HCT116 (cell line): Measurements from ENCODE around the gene ZBTB7B. TPM values are rescaled to one million over a fixed set of nuclear protein-coding genes. Genes with fewer than 3 reads are reported as not detected.

Experiments
- ATAC-seq: fragments of 200-7000 bp; cut with Tn5 transposase; 2 replicates; pipeline ENCODE4 v1.9.1; 2020; ENCODE audit warnings: mild to moderate bottlenecking, moderate library complexity
- BruUV-seq: library from RNA; stranded (reverse); fragments of 400-500 nt; replicated peaks from 2 replicates; lab custom pipeline; 2021; lab: Mats Ljungman, UMichigan
- CTCF ChIA-PET: fragments of 300-600 bp; sonication (Branson Sonifier 250); formaldehyde crosslinking; loops from one replicate; lab custom pipeline; 2021; ENCODE audit warnings: antibody characterized with exemption; lab: Charles Lee
- POLR2A ChIA-PET: fragments of 300-600, 350-600 bp; sonication (Branson Sonifier 250); formaldehyde crosslinking; loops from one replicate; lab custom pipeline; 2021; ENCODE audit warnings: antibody characterized with exemption; lab: Charles Lee
- RAD21 ChIA-PET, 2 experiments: fragments of 300-600 bp; sonication (Branson Sonifier 250); formaldehyde crosslinking; loops; one replicate each; lab custom pipeline; 2023; ENCODE audit warnings: low total read pairs in 2 of 2; ENCODE audit not compliant: uncharacterized antibody in 2 of 2, unreplicated experiment in 2 of 2, low non-redundant PET in 1 of 2; lab: Charles Lee
- DNase-seq: peaks from one replicate; pipeline ENCODE4 v3.0.0-alpha.2; 2010; ENCODE audit warnings: low read depth, low spot score
- H2AFZ ChIP-seq: fragments of 200-600 bp; shearing (Covaris generic), sonication (generic); 2 replicates; pipeline ENCODE4 v1.6.1; 2017; ENCODE audit warnings: low read depth, mixed run types, mixed read lengths, antibody characterized with exemption, low read length; ENCODE audit not compliant: poor library complexity, severe bottlenecking
- H3K27ac ChIP-seq: 2 replicates; pipeline ENCODE4 v1.5.1; 2012; ENCODE audit warnings: low read depth, low read length
- H3K27me3 ChIP-seq: fragments of 200-600 bp; sonication (generic); 2 replicates; pipeline ENCODE4 v1.6.1; 2016; ENCODE audit warnings: mixed run types, low read length, mixed read lengths; ENCODE audit not compliant: insufficient read depth
- H3K36me3 ChIP-seq, 2 experiments: fragments of 200-500 bp in 1 of 2; fragments of 200-600 bp in 1 of 2; sonication (Bioruptor generic) in 1 of 2; sonication (generic) in 1 of 2; 2 replicates each; pipeline versions ENCODE4 v1.5.1 to v1.6.1; 2014 to 2016; ENCODE audit warnings: low read length in 2 of 2, inconsistent platforms in 1 of 2, mixed read lengths in 1 of 2, mixed run types in 1 of 2; ENCODE audit not compliant: insufficient read depth in 2 of 2, control insufficient read depth in 1 of 2
- H3K4me1 ChIP-seq, 2 experiments: fragments of 200-600 bp in 1 of 2; sonication (generic) in 1 of 2; 2 replicates each; pipeline versions ENCODE4 v1.5.1 to v1.6.1; 2012 to 2017; ENCODE audit warnings: low read length in 2 of 2, inconsistent platforms in 1 of 2, mild to moderate bottlenecking in 1 of 2, mixed read lengths in 1 of 2, mixed run types in 1 of 2, moderate library complexity in 1 of 2; ENCODE audit not compliant: insufficient read depth in 2 of 2, control insufficient read depth in 1 of 2
- H3K4me2 ChIP-seq: fragments of 200-600 bp; sonication (generic); 2 replicates; pipeline ENCODE4 v1.6.1; 2017; ENCODE audit warnings: mixed run types, low read length, mixed read lengths
- H3K4me3 ChIP-seq, 2 experiments: fragments of 200-600 bp in 1 of 2; sonication (generic) in 1 of 2; replicated peaks in 1 of 2; 2 replicates each; pipeline ENCODE4 v1.5.1; 2011 to 2016; ENCODE audit warnings: low read length in 2 of 2, control low read depth in 1 of 2, low read depth in 1 of 2, mild to moderate bottlenecking in 1 of 2, mixed read lengths in 1 of 2, mixed run types in 1 of 2
- H3K79me2 ChIP-seq: fragments of 200-600 bp; sonication (generic); 2 replicates; pipeline ENCODE4 v1.6.1; 2017; ENCODE audit warnings: mild to moderate bottlenecking, mixed run types, low read length, moderate library complexity, mixed read lengths; ENCODE audit not compliant: insufficient read depth
- H3K9ac ChIP-seq: fragments of 200-600 bp; sonication (generic); 2 replicates; pipeline ENCODE4 v1.6.1; 2016; ENCODE audit warnings: low read length, mixed read lengths
- H3K9me2 ChIP-seq: fragments of 200-600 bp; sonication (generic), shearing (Covaris generic); 2 replicates; pipeline ENCODE4 v1.6.1; 2017; ENCODE audit warnings: mixed run types, mild to moderate bottlenecking, moderate library complexity; ENCODE audit not compliant: insufficient read depth
- H3K9me3 ChIP-seq, 2 experiments: fragments of 200-500 bp in 1 of 2; fragments of 200-600 bp in 1 of 2; sonication (Bioruptor generic) in 1 of 2; sonication (generic) in 1 of 2; 2 replicates each; pipeline ENCODE4 v1.6.1; 2014 to 2017; ENCODE audit warnings: low read length in 2 of 2, mixed read lengths in 2 of 2, inconsistent platforms in 1 of 2, low read depth in 1 of 2, mild to moderate bottlenecking in 1 of 2, mixed run types in 1 of 2, moderate library complexity in 1 of 2; ENCODE audit not compliant: control insufficient read depth in 1 of 2, insufficient read depth in 1 of 2
- H4K20me1 ChIP-seq: fragments of 200-600 bp; sonication (generic), shearing (Covaris generic); 2 replicates; pipeline ENCODE4 v1.6.1; 2017; ENCODE audit warnings: mixed run types, mild to moderate bottlenecking, moderate library complexity; ENCODE audit not compliant: insufficient read depth
- RAD21 ChIP-seq: IDR thresholded peaks from 2 replicates; pipeline ENCODE4 v1.6.1; 2012; ENCODE audit warnings: low read depth, mild to moderate bottlenecking
- TCF7L2 ChIP-seq: IDR thresholded peaks from 2 replicates; pipeline ENCODE4 v1.7.0; 2011; ENCODE audit warnings: borderline replicate concordance, inconsistent platforms; ENCODE audit not compliant: insufficient read depth, insufficient read length; ENCODE audit errors: extremely low read depth
- YY1 ChIP-seq: IDR thresholded peaks from 2 replicates; pipeline ENCODE4 v1.6.1; 2011; ENCODE audit warnings: low read length, low read depth, moderate library complexity, mild to moderate bottlenecking; ENCODE audit not compliant: insufficient replicate concordance; ENCODE audit errors: extremely low read depth
- ZNF274 ChIP-seq: fragments of 200-500 bp; sonication (Bioruptor generic); IDR thresholded peaks from 2 replicates; pipeline ENCODE4 v1.6.1; 2014; ENCODE audit warnings: mild to moderate bottlenecking, low read depth, low read length, inconsistent platforms
- intact Hi-C: fragments of 100-400 bp; cut with micrococcal nuclease; formaldehyde crosslinking; loops from 2 replicates; pipeline ENCODE4 v1.10.0; 2022
- microRNA-seq: library from miRNA; unstranded; fragments of <30 nt; microRNA quantifications from one replicate; pipeline ENCODE4, GENCODE V29; 2016; ENCODE audit warnings: borderline number of aligned reads
- total RNA-seq: library from RNA; stranded (reverse); gene quantifications from one replicate; pipeline ENCODE4 v1.2.1, GENCODE V29; 2021; ENCODE audit not compliant: unreplicated experiment
- TF ChIP-seq, protein P1 (sequence below): IDR thresholded peaks from 2 replicates; pipeline ENCODE4 v1.6.1; 2012
- TF ChIP-seq, protein P2 (sequence below): IDR thresholded peaks from 2 replicates; pipeline ENCODE4 v1.6.1; 2012; ENCODE audit warnings: low read depth

The ZBTB7B gene
- total RNA-seq, 1 experiment from 2014 or later = 57.0 TPM

DNA sequence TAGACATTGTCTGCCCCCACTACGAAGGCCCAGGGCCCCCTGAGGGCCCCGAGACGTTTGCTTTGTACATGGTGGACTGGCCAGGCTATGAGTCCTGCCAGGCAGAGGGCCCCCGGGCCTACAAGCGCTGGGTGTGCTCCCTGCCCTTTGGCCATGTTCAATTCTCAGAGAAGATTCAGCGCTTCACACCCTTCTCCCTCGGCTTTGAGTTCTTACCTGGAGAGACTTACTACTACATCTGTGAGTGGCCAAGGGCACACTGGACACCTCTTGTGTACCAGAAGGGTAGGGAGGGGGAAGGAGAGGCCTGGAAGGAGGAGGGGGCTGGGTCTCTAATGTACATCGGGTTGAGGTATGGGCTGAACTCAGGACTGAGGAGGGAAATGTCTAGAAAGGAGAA lies 64.2 kb downstream of the ZBTB7B start:
- Histone ChIP-seq H3K9me3 (no peaks in the 10 kb centered on the region), H4K20me1 (no peaks in the 10 kb centered on the region), H3K4me1 (peaks cover 30 to 50% of the 10 kb centered on the region in 2 experiments), H2AFZ (no peak overlapping the region), H3K27ac (no peak overlapping the region), H3K9ac (no peak overlapping the region), H3K27me3 (no peaks in the 10 kb centered on the region), H3K9me2 (no peaks in the 10 kb centered on the region), H3K79me2 (0 out of 2 replicates have a peak, but pooled peaks cover 5% of the 10 kb centered on the region), H3K4me3 (no peak overlapping the region), H3K4me2 (no peak overlapping the region), H3K36me3 (peaks cover 0 to 13% of the 10 kb centered on the region in 2 experiments; a peak in 2 of 4 replicates)
- ChIA-PET CTCF (interaction anchor here (6.7 kb wide), 1 partner anchor 19 kb away, joined by 44 read pairs; no protein-coding TSS in a partner anchor), POLR2A (interaction anchor here (1.4 kb wide), 1 partner anchor 18 kb away, joined by 3 read pairs; no protein-coding TSS in a partner anchor), RAD21 (no interaction called here)
- TF ChIP-seq, protein P1, sequence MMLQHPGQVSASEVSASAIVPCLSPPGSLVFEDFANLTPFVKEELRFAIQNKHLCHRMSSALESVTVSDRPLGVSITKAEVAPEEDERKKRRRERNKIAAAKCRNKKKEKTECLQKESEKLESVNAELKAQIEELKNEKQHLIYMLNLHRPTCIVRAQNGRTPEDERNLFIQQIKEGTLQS = no peak
- no peak for TF ChIP-seq YY1
- TF ChIP-seq RAD21 = no peak
- TF ChIP-seq, protein P2, sequence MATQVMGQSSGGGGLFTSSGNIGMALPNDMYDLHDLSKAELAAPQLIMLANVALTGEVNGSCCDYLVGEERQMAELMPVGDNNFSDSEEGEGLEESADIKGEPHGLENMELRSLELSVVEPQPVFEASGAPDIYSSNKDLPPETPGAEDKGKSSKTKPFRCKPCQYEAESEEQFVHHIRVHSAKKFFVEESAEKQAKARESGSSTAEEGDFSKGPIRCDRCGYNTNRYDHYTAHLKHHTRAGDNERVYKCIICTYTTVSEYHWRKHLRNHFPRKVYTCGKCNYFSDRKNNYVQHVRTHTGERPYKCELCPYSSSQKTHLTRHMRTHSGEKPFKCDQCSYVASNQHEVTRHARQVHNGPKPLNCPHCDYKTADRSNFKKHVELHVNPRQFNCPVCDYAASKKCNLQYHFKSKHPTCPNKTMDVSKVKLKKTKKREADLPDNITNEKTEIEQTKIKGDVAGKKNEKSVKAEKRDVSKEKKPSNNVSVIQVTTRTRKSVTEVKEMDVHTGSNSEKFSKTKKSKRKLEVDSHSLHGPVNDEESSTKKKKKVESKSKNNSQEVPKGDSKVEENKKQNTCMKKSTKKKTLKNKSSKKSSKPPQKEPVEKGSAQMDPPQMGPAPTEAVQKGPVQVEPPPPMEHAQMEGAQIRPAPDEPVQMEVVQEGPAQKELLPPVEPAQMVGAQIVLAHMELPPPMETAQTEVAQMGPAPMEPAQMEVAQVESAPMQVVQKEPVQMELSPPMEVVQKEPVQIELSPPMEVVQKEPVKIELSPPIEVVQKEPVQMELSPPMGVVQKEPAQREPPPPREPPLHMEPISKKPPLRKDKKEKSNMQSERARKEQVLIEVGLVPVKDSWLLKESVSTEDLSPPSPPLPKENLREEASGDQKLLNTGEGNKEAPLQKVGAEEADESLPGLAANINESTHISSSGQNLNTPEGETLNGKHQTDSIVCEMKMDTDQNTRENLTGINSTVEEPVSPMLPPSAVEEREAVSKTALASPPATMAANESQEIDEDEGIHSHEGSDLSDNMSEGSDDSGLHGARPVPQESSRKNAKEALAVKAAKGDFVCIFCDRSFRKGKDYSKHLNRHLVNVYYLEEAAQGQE = no peak
- no peak for TF ChIP-seq ZNF274
- TF ChIP-seq TCF7L2 = no peak
- intact Hi-C loops = no loop called here
- no TSS peak for BruUV-seq
- ATAC-seq (no peak), DNase-seq (no peak)

Small RNAs within 50 kb of the gene (microRNA-seq; reads per million reads assigned to microRNA genes)
- not detected for gene MIR4258

Other genes starting within 250 kb of the ZBTB7B start
- gene KCNN3, start 132.5 kb upstream of the ZBTB7B start, total RNA-seq = 1.1 TPM
- 24.0 TPM for gene PMVK, start 66.1 kb upstream of the ZBTB7B start, total RNA-seq
- 12.6 TPM for gene PBXIP1, start 46.7 kb upstream of the ZBTB7B start, total RNA-seq
- 37.2 TPM for gene PYGO2, start 41.0 kb upstream of the ZBTB7B start, total RNA-seq
- gene SHC1, start 32.1 kb upstream of the ZBTB7B start, total RNA-seq = 148 TPM
- 229 TPM for gene CKS1B, start 28.1 kb upstream of the ZBTB7B start, total RNA-seq
- gene FLAD1, start 19.5 kb upstream of the ZBTB7B start, total RNA-seq = 58.4 TPM
- 0.42 TPM for gene LENEP, start 9.2 kb upstream of the ZBTB7B start, total RNA-seq
- gene DCST2, start 31.0 kb downstream of the ZBTB7B start, total RNA-seq = 2.0 TPM
- gene DCST1, start 31.0 kb downstream of the ZBTB7B start, total RNA-seq = 0.32 TPM
- gene ADAM15, start 48.5 kb downstream of the ZBTB7B start, total RNA-seq = 149 TPM
- gene EFNA4, start 60.9 kb downstream of the ZBTB7B start, total RNA-seq = 9.8 TPM
- gene EFNA3, start 76.0 kb downstream of the ZBTB7B start, total RNA-seq = 20.4 TPM
- gene EFNA1, start 125.1 kb downstream of the ZBTB7B start, total RNA-seq = 19.7 TPM
- 49.9 TPM for gene SLC50A1, start 133.1 kb downstream of the ZBTB7B start, total RNA-seq
- gene DPM3, start 137.7 kb downstream of the ZBTB7B start, total RNA-seq = 113 TPM
- gene KRTCAP2, start 170.5 kb downstream of the ZBTB7B start, total RNA-seq = 143 TPM
- gene TRIM46, start 171.0 kb downstream of the ZBTB7B start, total RNA-seq = 3.8 TPM
- 15.9 TPM for gene THBS3, start 205.1 kb downstream of the ZBTB7B start, total RNA-seq
- 69.1 TPM for gene MTX1, start 205.9 kb downstream of the ZBTB7B start, total RNA-seq